ENCODE results near the gene MICALL1. TPM values are rescaled to one million over a fixed set of nuclear protein-coding genes. Genes with fewer than 3 reads are reported as not detected.

MICALL1 gene
- total RNA-seq, 2 experiments from 2014 or later, result 18.3 to 25.7 TPM

- Histone ChIP-seq H3K4me2 (ENCODE audit: low read length) (peak overlapping the region; percentile 81), H4K20me1 (ENCODE audit: insufficient read depth, low read length) (no peaks in the 10 kb centered on the region), H3K27ac (ENCODE audit: low read depth, low read length, poor library complexity, severe bottlenecking) (no peak overlapping the region), H3K9me2 (ENCODE audit: insufficient read depth, low read length) (no peaks in the 10 kb centered on the region), H3K9me3 (ENCODE audit: low read length) (no peaks in the 10 kb centered on the region), H3K4me1 (ENCODE audit: insufficient read depth, low read length, poor library complexity, severe bottlenecking) (peaks cover 17% of the 10 kb centered on the region), H3K79me2 (ENCODE audit: insufficient read depth, low read depth, low read length) (no peaks in the 10 kb centered on the region), H3K4me3 (ENCODE audit: low read depth, low read length, poor library complexity, severe bottlenecking) (peak overlapping the region; percentile 82), H2AFZ (ENCODE audit: low read length) (peak overlapping the region; percentile 21; the same call in 1 of the 2 replicates), H3K36me3 (ENCODE audit: insufficient read depth, low read length) (no peaks in the 10 kb centered on the region)
- DNase-seq (ENCODE audit: low spot score), result no peak
- TF ChIP-seq EZH2phosphoT487 (IDR thresholded peaks at IDR 0.05; ENCODE audit: borderline replicate concordance, low read depth, low read length) (no peak), CTCF (conservative IDR thresholded peaks at IDR 0.05; ENCODE audit: low read length) (no peak)
- POLR2A ChIA-PET, result no interaction called here
- intact Hi-C loops (cut with micrococcal nuclease; ENCODE audit: unreplicated experiment), result loop anchor here (2.0 kb wide), 1 partner anchor 58 kb away; no protein-coding TSS in a partner anchor
- CTCF ChIA-PET (ENCODE audit: unreplicated experiment), result interaction anchor here (1.4 kb wide), 1 partner anchor 11 kb away, joined by 5 read pairs; no protein-coding TSS in a partner anchor
- no TSS peak for BruUV-seq (replicated peaks)
Measured at GRCh38 chr22:37907036-37907954, 1.2 kb downstream of the MICALL1 start.

GRCh38 chr22:37909766-37910165, 3.7 kb downstream of the MICALL1 start:
- H2AFZ ChIP-seq (ENCODE audit: low read length), result no peak overlapping the region
- POLR2A ChIA-PET, result interaction anchor here (0.6 kb wide), 1 partner anchor 16 kb away, joined by 3 read pairs; no protein-coding TSS in a partner anchor
- H3K4me3 ChIP-seq (ENCODE audit: low read depth, low read length, poor library complexity, severe bottlenecking), result no peak overlapping the region
- no peaks in the 10 kb centered on the region for H3K9me2 ChIP-seq (ENCODE audit: insufficient read depth, low read length)
- no peaks in the 10 kb centered on the region for H3K9me3 ChIP-seq (ENCODE audit: low read length)
- intact Hi-C loops (cut with micrococcal nuclease; ENCODE audit: unreplicated experiment), result no loop called here
- no peak overlapping the region for H3K4me2 ChIP-seq (ENCODE audit: low read length)
- TF ChIP-seq EZH2phosphoT487 (IDR thresholded peaks at IDR 0.05; ENCODE audit: borderline replicate concordance, low read depth, low read length), result no peak
- TF ChIP-seq CTCF (conservative IDR thresholded peaks at IDR 0.05; ENCODE audit: low read length), result no peak
- H4K20me1 ChIP-seq (ENCODE audit: insufficient read depth, low read length), result no peaks in the 10 kb centered on the region
- CTCF ChIA-PET (ENCODE audit: unreplicated experiment), result no interaction called here
- no peaks in the 10 kb centered on the region for H3K79me2 ChIP-seq (ENCODE audit: insufficient read depth, low read depth, low read length)
- no peak for DNase-seq (ENCODE audit: low spot score)
- H3K36me3 ChIP-seq (ENCODE audit: insufficient read depth, low read length), result peaks cover 5% of the 10 kb centered on the region; the same call in 1 of the 2 replicates
- H3K4me1 ChIP-seq (ENCODE audit: insufficient read depth, low read length, poor library complexity, severe bottlenecking), result peaks cover 17% of the 10 kb centered on the region
- BruUV-seq (replicated peaks), result no TSS peak
- H3K27ac ChIP-seq (ENCODE audit: low read depth, low read length, poor library complexity, severe bottlenecking), result no peak overlapping the region

Data from OCI-LY7 (cell line).